ENCODE data around the gene NCOA6. TPM values are rescaled to one million over a fixed set of nuclear protein-coding genes. Genes with fewer than 3 reads are reported as not detected.
"Not testable (repeated sequence)": the region's sequence is repeated elsewhere in the genome, so short reads cannot be mapped to it uniquely, and the experiment has no call there.

The NCOA6 gene
- total RNA-seq, 4 donors from 2014 or later = 20.9 to 37.6 (median 29.9) TPM

DNA sequence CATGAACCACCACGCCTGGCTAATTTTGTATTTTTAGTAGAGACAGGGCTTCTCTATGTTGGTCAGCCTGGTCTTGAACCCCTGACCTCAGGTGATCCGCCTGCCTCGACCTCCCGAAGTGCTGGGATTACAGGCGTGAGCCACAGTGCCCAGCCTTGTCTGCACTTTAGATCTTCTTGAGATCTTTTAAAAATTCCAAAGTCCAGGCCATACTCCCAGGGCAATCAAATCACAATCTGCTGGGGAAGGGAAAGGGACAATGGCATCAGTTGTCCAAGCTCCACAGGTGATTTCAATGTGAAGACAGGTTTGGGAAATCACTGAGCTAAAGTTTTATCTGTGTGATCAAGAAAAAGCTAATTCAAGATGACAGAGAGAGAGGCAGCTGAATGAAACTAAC, 16.9 kb downstream of the NCOA6 start:
- TF ChIP-seq POLR2A (IDR thresholded peaks at IDR 0.05) = no peak
- intact Hi-C loops (cut with DNase I; ENCODE audit: low total_unique reads) = no loop called here

DNA sequence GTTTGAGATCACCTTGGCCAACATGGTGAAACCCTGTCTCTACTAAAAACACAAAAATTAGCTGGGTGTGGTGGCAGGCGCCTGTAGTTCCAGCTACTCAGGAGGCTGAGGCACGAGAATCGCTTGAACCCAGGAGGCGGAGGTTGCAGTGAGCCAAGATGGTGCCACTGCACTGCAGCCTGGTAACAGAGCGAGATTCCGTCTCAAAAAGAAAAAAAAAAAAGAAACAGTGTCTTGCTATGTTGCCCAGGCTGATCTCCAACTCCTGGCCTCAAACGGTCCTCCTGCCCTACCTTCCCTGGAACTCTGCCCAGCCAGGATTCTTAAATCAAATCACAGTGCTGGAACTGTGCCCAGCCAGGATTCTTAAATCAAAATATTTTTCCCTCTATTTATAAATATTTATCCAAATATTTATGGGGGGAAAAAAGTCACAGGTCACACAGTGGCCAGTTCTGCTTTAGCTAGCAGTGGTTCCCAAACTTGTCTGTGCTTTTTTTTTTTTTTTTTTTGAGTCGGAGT, 17.4 kb downstream of the NCOA6 start:
- DNase-seq (ENCODE audit: low spot score in 2 of 2); intact Hi-C loops (cut with DNase I; ENCODE audit: low total_unique reads); H3K4me3 ChIP-seq (ENCODE audit: low read depth, poor library complexity, severe bottlenecking): not testable (repeated sequence)
- 81 to 87% methylated on average over 8 of the region's 8 CpGs for WGBS, 2 donors

More for the DNA sequence above, 16.9 kb downstream of the NCOA6 start:
- no peak for DNase-seq (ENCODE audit: low spot score in 2 of 2)
- WGBS, 2 donors = 98% methylated on average over 5 of the region's 5 CpGs
- no peak overlapping the region for H3K4me3 ChIP-seq (ENCODE audit: low read depth, poor library complexity, severe bottlenecking)

DNA sequence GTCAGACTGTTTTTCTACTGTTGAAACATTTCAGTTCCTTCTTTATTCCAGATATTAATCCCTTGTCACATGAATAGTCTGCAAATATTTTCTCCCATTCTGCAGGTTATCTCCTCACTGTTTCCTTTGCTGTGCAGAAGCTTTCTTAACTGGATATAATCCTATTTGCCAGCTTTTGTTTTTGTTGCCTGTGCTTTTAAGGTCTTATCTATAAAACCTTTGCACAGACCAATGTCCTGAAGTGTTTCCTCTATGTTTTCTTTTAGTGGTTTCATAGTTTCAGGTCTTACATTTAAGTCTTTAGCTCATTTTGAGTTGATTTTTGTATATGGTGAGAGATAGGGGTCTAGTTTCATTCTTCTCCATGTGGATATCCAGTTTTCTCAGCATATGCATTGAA, 19.2 kb downstream of the NCOA6 start:
- intact Hi-C loops (cut with DNase I; ENCODE audit: low total_unique reads) = no loop called here
- DNase-seq (ENCODE audit: low spot score in 2 of 2) = no peak
- TF ChIP-seq, protein P1, sequence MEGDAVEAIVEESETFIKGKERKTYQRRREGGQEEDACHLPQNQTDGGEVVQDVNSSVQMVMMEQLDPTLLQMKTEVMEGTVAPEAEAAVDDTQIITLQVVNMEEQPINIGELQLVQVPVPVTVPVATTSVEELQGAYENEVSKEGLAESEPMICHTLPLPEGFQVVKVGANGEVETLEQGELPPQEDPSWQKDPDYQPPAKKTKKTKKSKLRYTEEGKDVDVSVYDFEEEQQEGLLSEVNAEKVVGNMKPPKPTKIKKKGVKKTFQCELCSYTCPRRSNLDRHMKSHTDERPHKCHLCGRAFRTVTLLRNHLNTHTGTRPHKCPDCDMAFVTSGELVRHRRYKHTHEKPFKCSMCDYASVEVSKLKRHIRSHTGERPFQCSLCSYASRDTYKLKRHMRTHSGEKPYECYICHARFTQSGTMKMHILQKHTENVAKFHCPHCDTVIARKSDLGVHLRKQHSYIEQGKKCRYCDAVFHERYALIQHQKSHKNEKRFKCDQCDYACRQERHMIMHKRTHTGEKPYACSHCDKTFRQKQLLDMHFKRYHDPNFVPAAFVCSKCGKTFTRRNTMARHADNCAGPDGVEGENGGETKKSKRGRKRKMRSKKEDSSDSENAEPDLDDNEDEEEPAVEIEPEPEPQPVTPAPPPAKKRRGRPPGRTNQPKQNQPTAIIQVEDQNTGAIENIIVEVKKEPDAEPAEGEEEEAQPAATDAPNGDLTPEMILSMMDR (IDR thresholded peaks at IDR 0.05) = no peak
- no peak for TF ChIP-seq POLR2A (IDR thresholded peaks at IDR 0.05)

DNA sequence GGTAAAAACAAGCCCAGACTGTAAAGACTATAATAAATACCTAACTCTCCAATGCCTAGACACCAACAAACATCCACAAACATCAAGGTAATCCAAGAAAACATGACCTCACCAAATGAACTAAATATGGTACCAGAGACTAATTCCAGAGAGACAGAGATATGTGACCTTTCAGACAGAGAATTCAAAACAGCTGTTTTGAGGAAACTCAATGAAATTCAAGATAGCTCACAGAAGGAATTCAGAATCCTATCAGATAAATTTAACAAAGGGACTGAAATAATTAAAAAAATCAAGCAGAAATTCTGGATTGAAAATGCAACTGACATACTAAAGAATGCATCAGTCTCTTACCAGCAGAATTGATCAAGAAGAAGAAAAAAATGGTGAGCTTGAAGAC, 26.6 kb downstream of the NCOA6 start:
- intact Hi-C loops (cut with DNase I; ENCODE audit: low total_unique reads) = no loop called here
- no peak for TF ChIP-seq POLR2A (IDR thresholded peaks at IDR 0.05)
- TF ChIP-seq, protein P1 (IDR thresholded peaks at IDR 0.05) = no peak
- no peak for DNase-seq (ENCODE audit: low spot score in 2 of 2)
- no peak overlapping the region for H3K4me3 ChIP-seq (ENCODE audit: low read depth, poor library complexity, severe bottlenecking)

More for the DNA sequence above, 19.2 kb downstream of the NCOA6 start:
- no peak overlapping the region for H3K4me3 ChIP-seq (ENCODE audit: low read depth, poor library complexity, severe bottlenecking)

DNA sequence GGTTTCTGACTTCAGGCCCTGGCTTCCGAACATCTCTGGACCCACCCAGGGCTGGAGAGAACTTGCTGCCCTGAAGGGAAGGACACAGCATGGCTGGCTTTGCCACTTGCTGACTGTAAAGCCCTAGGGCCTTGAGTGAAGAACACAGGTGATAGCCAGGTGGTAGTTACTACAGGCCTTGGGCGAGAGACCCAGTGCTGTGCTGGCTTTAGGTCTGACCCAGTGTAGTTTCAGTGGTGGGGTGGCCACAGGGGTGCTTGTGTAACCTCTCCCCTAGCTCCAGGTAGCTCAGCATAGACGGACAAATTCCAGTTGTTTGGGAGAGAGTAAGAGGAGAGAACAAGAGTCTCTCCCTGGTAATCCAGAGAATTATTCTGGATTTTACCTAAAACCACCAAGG, 27.1 kb downstream of the NCOA6 start:
- DNase-seq (ENCODE audit: low spot score in 2 of 2) = no peak
- WGBS, 2 donors = 65 to 73% methylated on average over 3 of the region's 3 CpGs
- intact Hi-C loops (cut with DNase I; ENCODE audit: low total_unique reads) = no loop called here
- TF ChIP-seq, protein P1 (IDR thresholded peaks at IDR 0.05) = no peak
- no peak for TF ChIP-seq POLR2A (IDR thresholded peaks at IDR 0.05)
- no peak overlapping the region for H3K4me3 ChIP-seq (ENCODE audit: low read depth, poor library complexity, severe bottlenecking)

DNA sequence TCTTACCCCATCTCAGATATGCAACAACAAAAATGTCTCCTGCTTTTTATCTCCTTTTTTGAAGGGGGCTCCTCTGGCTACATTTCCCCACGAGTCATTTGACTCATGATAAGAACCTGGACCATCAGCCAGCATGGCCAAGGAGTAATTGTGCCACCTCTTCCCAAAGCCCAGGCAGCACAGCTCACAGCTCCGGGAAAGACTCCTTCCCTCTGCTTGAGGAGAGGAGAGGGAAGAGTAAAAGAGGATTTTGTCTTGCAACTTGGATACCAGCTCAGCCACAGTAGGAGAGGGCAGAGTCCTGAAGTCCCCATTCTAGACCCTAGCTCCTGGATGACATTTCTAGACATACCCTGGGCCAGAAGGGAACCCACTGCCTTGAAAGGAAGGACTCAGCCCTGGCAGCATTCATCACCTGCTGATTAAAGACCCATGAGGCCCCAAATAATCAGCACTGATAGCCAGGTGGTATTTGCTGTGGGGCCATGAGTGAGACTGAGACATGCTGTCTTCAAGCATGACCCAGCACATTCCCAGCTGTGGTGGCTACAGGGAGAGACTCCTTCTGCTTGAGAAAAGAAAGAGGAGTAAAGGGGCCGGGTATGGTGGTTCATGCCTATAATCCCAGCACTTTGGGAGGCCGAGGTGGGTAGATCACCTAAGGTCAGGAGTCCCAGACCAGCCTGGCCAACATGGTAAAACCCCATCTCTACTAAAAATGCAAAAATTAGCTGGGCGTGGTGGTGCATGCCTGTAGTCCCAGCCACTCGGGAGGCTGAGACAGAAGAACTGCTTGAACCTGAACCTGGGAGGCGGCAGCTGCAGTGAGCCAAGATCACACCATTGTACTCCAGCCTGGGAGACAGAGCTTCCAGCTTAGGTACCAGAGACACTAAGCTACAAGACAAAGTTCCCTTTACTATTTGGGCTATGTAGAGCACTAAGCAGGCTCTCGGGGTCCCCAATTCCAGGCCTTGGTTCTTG, 28.1 kb downstream of the NCOA6 start:
- no peak for DNase-seq (ENCODE audit: low spot score in 2 of 2)
- WGBS, 2 donors = 86 to 88% methylated on average over 8 of the region's 8 CpGs
- H3K4me3 ChIP-seq (ENCODE audit: low read depth, poor library complexity, severe bottlenecking) = no peak overlapping the region
- intact Hi-C loops (cut with DNase I; ENCODE audit: low total_unique reads) = no loop called here
- no peak for TF ChIP-seq POLR2A (IDR thresholded peaks at IDR 0.05)
- TF ChIP-seq, protein P1 (IDR thresholded peaks at IDR 0.05) = no peak
